Heart right ventricle (tissue), 16 donors: ENCODE data around the gene CDRT4. TPM values are rescaled to one million over a fixed set of nuclear protein-coding genes. Genes with fewer than 3 reads are reported as not detected.
A peak's percentile ranks its signal among the peaks of the same experiment; 100 is the strongest.

Experiments
- ATAC-seq, 8 donors: fragments of 200-7000 bp; cut with Tn5 transposase; one replicate each; pipeline ENCODE4 v1.9.1; 2020; ENCODE audit warnings: mild to moderate bottlenecking in 8 of 8, moderate library complexity in 8 of 8, moderate number of reproducible peaks in 1 of 8
- DNase-seq, 2 donors: peaks; one replicate each; pipeline ENCODE4 v3.0.0-alpha.2; 2020
- H3K27ac ChIP-seq, 10 donors: fragments of 200-600 bp; sonication (generic) in 2 of 10; one replicate each; pipeline versions ENCODE4 v1.5.0 to v1.8.0; 2020 to 2022; ENCODE audit warnings: mild to moderate bottlenecking in 3 of 10
- H3K27me3 ChIP-seq, 7 donors: fragments of 200-600 bp; one replicate each; pipeline ENCODE4 v1.8.0; 2021 to 2022; ENCODE audit warnings: mild to moderate bottlenecking in 2 of 7
- H3K36me3 ChIP-seq, 9 donors: fragments of 200-600 bp; sonication (generic) in 1 of 9; one replicate each; pipeline versions ENCODE4 v1.5.0 to v1.8.0; 2020 to 2022; ENCODE audit warnings: mild to moderate bottlenecking in 2 of 9
- H3K4me1 ChIP-seq, 9 donors: fragments of 200-600 bp; sonication (generic) in 1 of 9; one replicate each; pipeline versions ENCODE4 v1.5.0 to v1.8.0; 2020 to 2022; ENCODE audit warnings: mild to moderate bottlenecking in 4 of 9
- H3K4me3 ChIP-seq, 10 donors: fragments of 200-600 bp; sonication (generic) in 2 of 10; one replicate each; pipeline versions ENCODE4 v1.5.0 to v1.8.0; 2020 to 2022; ENCODE audit warnings: mild to moderate bottlenecking in 7 of 10, moderate library complexity in 2 of 10
- H3K9me3 ChIP-seq, 11 donors: fragments of 200-600 bp in 10 of 11; sonication (generic) in 2 of 11; one replicate each; pipeline versions ENCODE4 v1.5.0 to v1.8.0; 2013 to 2022; ENCODE audit warnings: mild to moderate bottlenecking in 2 of 11, control low read depth in 1 of 11, moderate library complexity in 1 of 11
- CTCF ChIP-seq, 9 donors: fragments of 200-600 bp; sonication (generic) in 2 of 9; IDR thresholded peaks; one replicate each; pipeline versions ENCODE4 v1.5.0 to v1.8.0; 2021 to 2022; ENCODE audit warnings: antibody characterized with exemption in 9 of 9, mild to moderate bottlenecking in 5 of 9, moderate library complexity in 1 of 9
- WGBS, 2 donors: extraction: QIAGEN DNeasy Blood & Tissue Kit; methylation state at CpG; one replicate each; pipeline ENCODE4 v1.1.7; 2013; ENCODE audit warnings: inconsistent platforms in 1 of 2; 5-methylcytosine and 5-hydroxymethylcytosine counted together
- intact Hi-C, 10 donors: fragments of 100-400 bp; cut with DNase I; formaldehyde crosslinking; loops; one replicate each; pipeline versions ENCODE4 v1.11.1 to v1.14.2; 2022
- polyA plus RNA-seq, 2 donors: library from polyadenylated mRNA; stranded (reverse); fragments of 200-250 nt; gene quantifications; one replicate each; pipeline ENCODE4 v1.2.3, GENCODE V29; 2013
- total RNA-seq, 10 donors: library from RNA; stranded (reverse); fragmentation: NEBNext Ultra II Directional in 3 of 10; extraction: Animal tissue kit (Norgen Biotek cat#: 25700) in 3 of 10; gene quantifications; one replicate each; pipeline versions ENCODE4 v1.2.1 to v1.2.4, GENCODE V29; 2021 to 2023
- donor health status: Arrhythmogenic right ventricular cardiomyopathy.
- donor health status: ischemic (EF 13 %, LVEDD 7.1; RV severe dilation, severe dysfunction).
- donor health status: healthy with polysubstance abuse.
- donor health status: DM: no; HTN: yes; CAD: no.
- donor health status: DM: no; HTN: no; CAD: no.
- donor health status: ischemic (EF 25% LVEDD 6.9; RV normal size, moderate dysfunction).
- donor health status: ischemic (EF 25% LVEDD 5.7; RV mildly dilated, moderate dysfunction).
- donor health status: healthy.
- donor health status: DM: yes; HTN: yes; CAD: no.
- donor health status: Ischemic cardiomyopathy.
- donor health status: ischemic (EF 35%, LVEDD 5.7; RV mildly dilated, moderate dysfunction).
- donor health status: nonischemic (EF 11% LVEDD 7.7; RV severe dilation, severe dysfunction).
- donor health status: DM: yes; HTN: yes; CAD: no.
- donor health status: PGD.
- donor health status: ischemic (EF 29% LVEDD 5.4; RV normal size, mild dysfunction).
- donor health status: nonischemic (EF 23%, LVEDD 6.1; RV moderate dilation, normal function).

The CDRT4 gene
- total and polyA plus RNA-seq, 12 donors, result 0.45 to 4.2 (median 0.92) TPM; not detected in 2

GRCh38 chr17:15422392-15422965 is 44.9 kb downstream of the CDRT4 start:
- no peak for TF ChIP-seq CTCF (IDR thresholded peaks at IDR 0.05)
- ATAC-seq, result peak in 1 of 8 donors; percentile 46
- 87 to 89% methylated on average over 11 of the region's 11 CpGs for WGBS, 2 donors

DNA sequence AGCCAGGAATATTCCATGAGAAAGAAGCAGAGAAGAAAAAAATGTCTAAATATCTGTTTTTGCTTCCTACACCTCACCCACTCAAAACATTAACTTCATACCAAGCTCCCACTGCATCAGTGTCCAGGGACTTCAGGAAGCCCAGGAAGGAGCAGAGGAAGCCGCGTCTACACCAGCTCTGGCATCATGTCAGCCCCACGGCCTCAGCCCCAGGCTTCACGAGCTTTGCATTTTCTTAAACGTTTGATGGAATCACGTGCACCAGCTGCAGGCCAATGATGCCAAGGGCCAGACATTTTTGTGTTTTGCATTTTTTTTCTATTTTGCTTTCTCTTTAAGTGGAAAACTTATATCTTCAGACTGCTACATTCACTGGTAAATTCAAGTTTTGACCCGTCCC is 48.6 kb downstream of the CDRT4 start:
- H3K9me3 ChIP-seq, result no peaks in the 10 kb centered on the region
- no peak overlapping the region for H3K27ac ChIP-seq
- WGBS, 2 donors, result 64 to 76% methylated on average over 7 of the region's 7 CpGs
- no peaks in the 10 kb centered on the region for H3K27me3 ChIP-seq
- H3K36me3 ChIP-seq, result no peaks in the 10 kb centered on the region
- H3K4me1 ChIP-seq, result peaks cover 0 to 18% (median 6%) of the 10 kb centered on the region in 9 donors
- no peak for DNase-seq
- no peak for TF ChIP-seq CTCF (IDR thresholded peaks at IDR 0.05)
- intact Hi-C loops, result loop anchor here in 2 of 10 donors (5.0 to 10.0 kb wide), 2 partner anchors 49 to 154 kb away; partner anchors contain the start of genes CDRT4 (in 1 of the 2) and PMP22 (in 1 of the 2)
- ATAC-seq, result no peak
- no peak overlapping the region for H3K4me3 ChIP-seq

More at GRCh38 chr17:15422392-15422965, 44.9 kb downstream of the CDRT4 start:
- Histone ChIP-seq H3K27ac (no peak overlapping the region), H3K9me3 (no peaks in the 10 kb centered on the region), H3K4me3 (no peak overlapping the region), H3K27me3 (no peaks in the 10 kb centered on the region), H3K4me1 (no peaks in the 10 kb centered on the region), H3K36me3 (no peaks in the 10 kb centered on the region)
- no peak for DNase-seq
- intact Hi-C loops, result loop anchor here in 1 of 10 donors (5.0 kb wide), 1 partner anchor 65 kb away; no protein-coding TSS in a partner anchor

- intact Hi-C loops, result loop anchor here in 3 of 10 donors (5.0 to 10.0 kb wide), 6 partner anchors 43 to 152 kb away; partner anchors contain the start of genes PMP22 (in 2 of the 3) and CDRT4 (in 1 of the 3)
- H3K9me3 ChIP-seq, result no peaks in the 10 kb centered on the region
- no peak for TF ChIP-seq CTCF (IDR thresholded peaks at IDR 0.05)
- no peaks in the 10 kb centered on the region for H3K36me3 ChIP-seq
- no peaks in the 10 kb centered on the region for H3K27me3 ChIP-seq
- peak overlapping the region in 9 of 10 donors; percentile 29 to 74 (median 55) for H3K27ac ChIP-seq
- H3K4me1 ChIP-seq, result peaks cover 0 to 38% (median 20%) of the 10 kb centered on the region in 9 donors
- ATAC-seq (peak; percentile 44 to 97 (median 88)), DNase-seq (peak; percentile 71 to 75)
- WGBS, 2 donors, result 64 to 77% methylated on average over 14 of the region's 14 CpGs
- H3K4me3 ChIP-seq, result no peak overlapping the region
Observed at GRCh38 chr17:15414532-15415306, 52.7 kb downstream of the CDRT4 start.

DNA sequence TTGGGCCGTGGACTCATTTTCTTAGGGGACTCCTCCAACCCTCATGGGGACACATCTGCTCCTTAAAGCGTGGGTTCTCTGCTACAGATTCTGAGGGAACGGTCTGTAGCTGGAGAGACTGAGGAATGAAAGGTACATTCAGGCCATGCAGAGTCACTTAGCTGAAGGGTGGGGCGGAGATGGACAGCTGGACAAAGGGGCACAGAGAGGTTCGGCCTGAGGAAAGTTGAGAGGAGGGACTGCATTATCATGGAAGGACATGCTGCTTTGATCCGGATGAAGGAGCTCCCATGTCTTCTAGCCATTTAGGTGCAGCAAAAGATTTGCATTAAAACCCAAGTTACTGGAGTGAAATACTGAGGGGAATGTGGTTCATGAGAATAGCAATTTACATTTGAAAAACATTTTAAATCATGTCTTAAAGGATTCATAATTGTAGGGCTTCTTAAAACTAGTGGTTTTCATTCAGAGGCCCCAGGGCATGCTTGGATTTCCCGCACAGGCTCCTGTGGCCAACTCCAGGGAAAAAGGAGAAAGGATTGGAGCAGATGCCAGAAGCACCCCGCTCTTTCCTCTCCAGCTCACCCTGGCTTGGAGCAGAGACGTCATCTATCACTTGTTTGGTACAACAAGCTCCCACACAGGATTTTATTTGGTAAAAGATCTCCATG is 54.2 kb downstream of the CDRT4 start:
- no peak for TF ChIP-seq CTCF (IDR thresholded peaks at IDR 0.05)
- ATAC-seq, result no peak
- intact Hi-C loops, result loop anchor here in 3 of 10 donors (5.0 to 10.0 kb wide), 5 partner anchors 44 to 151 kb away; partner anchors contain the start of gene PMP22 (in 2 of the 3)
- Histone ChIP-seq H3K36me3 (no peaks in the 10 kb centered on the region), H3K4me3 (no peak overlapping the region), H3K27me3 (no peaks in the 10 kb centered on the region), H3K4me1 (peaks cover 3 to 47% (median 20%) of the 10 kb centered on the region in 9 donors), H3K27ac (peak overlapping the region in 3 of 10 donors; percentile 60 to 81 (median 79)), H3K9me3 (no peaks in the 10 kb centered on the region)
- no peak for DNase-seq
- 88% methylated on average over 9 of the region's 9 CpGs for WGBS, 2 donors
